Measurements from ENCODE around the gene ACLY.

Gene ACLY

GRCh38 chr17:41915566-41915965, 3.2 kb downstream of the ACLY start (continued):
- TF ChIP-seq ZNF624 (tag by site-specific recombination; IDR thresholded peaks at IDR 0.05), result no peak

- Histone ChIP-seq H3K36me3 (ENCODE audit: control insufficient read depth in 2 of 2, insufficient read depth in 1 of 2, low read length in 2 of 2) (peaks cover 21 to 47% of the 10 kb centered on the region in 2 experiments), H3K9me3 (ENCODE audit: control insufficient read depth, insufficient read depth, low read depth, low read length) (no peaks in the 10 kb centered on the region), H3K4me1 (ENCODE audit: control insufficient read depth, insufficient read depth, low read length) (peaks cover 19% of the 10 kb centered on the region), H3K4me3 (ENCODE audit: low read depth, low read length) (no peak overlapping the region), H3K27ac (ENCODE audit: extremely low read depth, low read depth, low read length) (peak overlapping the region; percentile 33; the same call in 1 of the 2 replicates)
- CTCF ChIA-PET, result interaction anchor here (0.6 to 1.2 kb wide), 5 partner anchors 34 to 184 kb away, joined by 3 to 5 read pairs (median 4); no protein-coding TSS in a partner anchor
- POLR2A ChIA-PET, result interaction anchor here (0.6 to 1.2 kb wide), 3 partner anchors 40 to 227 kb away, joined by 3 to 5 read pairs (median 3); partner anchors contain the start of gene EIF1
- TF ChIP-seq ZFP37 (tag by site-specific recombination; IDR thresholded peaks at IDR 0.05) (no peak), ZNF544 (tag by site-specific recombination; IDR thresholded peaks at IDR 0.05) (no peak), ZNF677 (tag by site-specific recombination; IDR thresholded peaks at IDR 0.05) (no peak)
- TF ChIP-seq, protein P1, sequence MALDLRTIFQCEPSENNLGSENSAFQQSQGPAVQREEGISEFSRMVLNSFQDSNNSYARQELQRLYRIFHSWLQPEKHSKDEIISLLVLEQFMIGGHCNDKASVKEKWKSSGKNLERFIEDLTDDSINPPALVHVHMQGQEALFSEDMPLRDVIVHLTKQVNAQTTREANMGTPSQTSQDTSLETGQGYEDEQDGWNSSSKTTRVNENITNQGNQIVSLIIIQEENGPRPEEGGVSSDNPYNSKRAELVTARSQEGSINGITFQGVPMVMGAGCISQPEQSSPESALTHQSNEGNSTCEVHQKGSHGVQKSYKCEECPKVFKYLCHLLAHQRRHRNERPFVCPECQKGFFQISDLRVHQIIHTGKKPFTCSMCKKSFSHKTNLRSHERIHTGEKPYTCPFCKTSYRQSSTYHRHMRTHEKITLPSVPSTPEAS (tag by site-specific recombination; IDR thresholded peaks at IDR 0.05), result no peak
Measured at GRCh38 chr17:41915020-41915419, 3.7 kb downstream of the ACLY start.

- CTCF ChIA-PET, result interaction anchor here (0.6 to 1.2 kb wide), 7 partner anchors 33 to 204 kb away, joined by 3 to 5 read pairs (median 3); no protein-coding TSS in a partner anchor
- H3K4me3 ChIP-seq (ENCODE audit: low read depth, low read length), result no peak overlapping the region
- no peak for TF ChIP-seq HOXA7 (CRISPR knock-in tag; IDR thresholded peaks at IDR 0.05; ENCODE audit: borderline replicate concordance)
- TF ChIP-seq ZNF473 (tag by site-specific recombination; IDR thresholded peaks at IDR 0.05), result no peak
- no peak for TF ChIP-seq ZEB2 (tag by site-specific recombination; IDR thresholded peaks at IDR 0.05)
- no peak for TF ChIP-seq MZF1 (tag by site-specific recombination; IDR thresholded peaks at IDR 0.05; ENCODE audit: borderline replicate concordance)
- POLR2A ChIA-PET, result interaction anchor here (0.8 to 1.2 kb wide), 2 partner anchors 16 to 52 kb away, joined by 3 to 4 read pairs; partner anchors contain the start of gene ODAD4
- H3K27ac ChIP-seq (ENCODE audit: extremely low read depth, low read depth, low read length), result no peak overlapping the region
- peaks cover 25 to 53% of the 10 kb centered on the region in 2 experiments for H3K36me3 ChIP-seq (ENCODE audit: control insufficient read depth in 2 of 2, insufficient read depth in 1 of 2, low read length in 2 of 2)
- H3K4me1 ChIP-seq (ENCODE audit: control insufficient read depth, insufficient read depth, low read length), result peaks cover 13% of the 10 kb centered on the region
- H3K9me3 ChIP-seq (ENCODE audit: control insufficient read depth, insufficient read depth, low read depth, low read length), result no peaks in the 10 kb centered on the region
Measured at GRCh38 chr17:41914358-41914766, 4.4 kb downstream of the ACLY start.

- H3K36me3 ChIP-seq (ENCODE audit: control insufficient read depth in 2 of 2, insufficient read depth in 1 of 2, low read length in 2 of 2), result peaks cover 25 to 59% of the 10 kb centered on the region in 2 experiments
- no peak for TF ChIP-seq ZNF660 (tag by site-specific recombination; IDR thresholded peaks at IDR 0.05)
- TF ChIP-seq, protein P2, sequence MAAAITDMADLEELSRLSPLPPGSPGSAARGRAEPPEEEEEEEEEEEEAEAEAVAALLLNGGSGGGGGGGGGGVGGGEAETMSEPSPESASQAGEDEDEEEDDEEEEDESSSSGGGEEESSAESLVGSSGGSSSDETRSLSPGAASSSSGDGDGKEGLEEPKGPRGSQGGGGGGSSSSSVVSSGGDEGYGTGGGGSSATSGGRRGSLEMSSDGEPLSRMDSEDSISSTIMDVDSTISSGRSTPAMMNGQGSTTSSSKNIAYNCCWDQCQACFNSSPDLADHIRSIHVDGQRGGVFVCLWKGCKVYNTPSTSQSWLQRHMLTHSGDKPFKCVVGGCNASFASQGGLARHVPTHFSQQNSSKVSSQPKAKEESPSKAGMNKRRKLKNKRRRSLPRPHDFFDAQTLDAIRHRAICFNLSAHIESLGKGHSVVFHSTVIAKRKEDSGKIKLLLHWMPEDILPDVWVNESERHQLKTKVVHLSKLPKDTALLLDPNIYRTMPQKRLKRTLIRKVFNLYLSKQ (tag by site-specific recombination; IDR thresholded peaks at IDR 0.05; ENCODE audit: borderline replicate concordance), result no peak
- no peak for TF ChIP-seq ZSCAN30 (tag by site-specific recombination; IDR thresholded peaks at IDR 0.05)
- TF ChIP-seq ZNF324 (tag by site-specific recombination; IDR thresholded peaks at IDR 0.05), result no peak
- no peak for TF ChIP-seq OSR2 (tag by site-specific recombination; IDR thresholded peaks at IDR 0.05)
- no peak for TF ChIP-seq REPIN1 (tag by site-specific recombination; IDR thresholded peaks at IDR 0.05; ENCODE audit: low read depth)
- POLR2A ChIA-PET, result interaction anchor here (0.8 to 1.2 kb wide), 2 partner anchors 17 to 52 kb away, joined by 3 to 4 read pairs; partner anchors contain the start of gene ODAD4
- CTCF ChIA-PET, result interaction anchor here (0.6 to 1.2 kb wide), 9 partner anchors 19 to 526 kb away, joined by 3 to 6 read pairs (median 3); no protein-coding TSS in a partner anchor
- no peak overlapping the region for H3K27ac ChIP-seq (ENCODE audit: extremely low read depth, low read depth, low read length)
- no peak overlapping the region for H3K4me3 ChIP-seq (ENCODE audit: low read depth, low read length)
- no peaks in the 10 kb centered on the region for H3K9me3 ChIP-seq (ENCODE audit: control insufficient read depth, insufficient read depth, low read depth, low read length)
- H3K4me1 ChIP-seq (ENCODE audit: control insufficient read depth, insufficient read depth, low read length), result peaks cover 13% of the 10 kb centered on the region
Measured at GRCh38 chr17:41913798-41914197, 5.0 kb downstream of the ACLY start.

Measured in HEK293 (cell line).